HG03039 (cell line): ENCODE data around the gene IGSF9.

Experiments
- ATAC-seq: cut with Tn5 transposase; IDR thresholded peaks from one replicate; pipeline ENCODE4 v1.9.1; 2021; ENCODE audit warnings: mild to moderate bottlenecking, moderate library complexity; ENCODE audit not compliant: unreplicated experiment

IGSF9 gene

DNA sequence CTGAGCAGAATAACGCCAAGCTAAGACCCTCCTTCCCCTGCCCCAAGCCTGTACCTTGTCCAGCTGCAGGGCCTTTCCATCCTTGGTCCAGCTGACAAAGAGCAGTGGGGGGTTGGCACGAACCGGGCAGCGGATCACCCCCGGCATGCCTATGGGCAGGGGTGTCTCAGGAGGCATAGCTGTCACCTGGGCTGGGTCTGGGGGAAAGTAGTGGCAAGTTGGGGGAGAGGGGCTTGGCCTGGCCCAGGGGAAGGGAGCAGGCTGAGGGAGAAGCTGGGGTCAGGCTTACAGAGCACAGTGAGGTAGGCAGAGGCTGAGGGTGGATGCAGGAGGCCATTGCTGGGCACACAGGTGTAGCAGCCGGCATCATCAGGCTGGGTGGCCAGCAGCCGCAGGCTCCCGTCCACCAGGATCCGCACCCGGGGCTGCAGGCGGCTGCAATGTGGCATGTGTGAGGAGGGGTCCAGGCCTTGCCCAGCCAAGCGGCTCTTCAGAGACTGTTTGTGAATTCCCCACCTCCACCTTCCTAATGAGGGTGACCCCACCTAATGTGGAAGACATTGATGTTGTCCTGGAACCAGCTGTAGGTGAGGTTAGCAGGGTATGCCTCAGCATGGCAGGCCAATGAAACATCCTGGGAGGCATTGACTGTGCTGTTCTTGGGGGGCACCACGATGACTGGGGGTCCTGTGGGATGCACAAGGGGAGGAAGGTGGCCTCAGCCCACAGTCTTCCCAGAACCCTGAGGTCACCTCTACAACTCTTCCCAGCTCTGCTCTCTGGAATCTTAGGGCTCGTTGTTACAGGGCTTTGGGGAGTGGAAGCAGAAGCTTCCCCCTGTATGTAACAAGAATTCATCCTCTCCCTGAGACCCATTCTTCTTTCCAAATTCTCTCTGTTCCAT lies 11.0 kb downstream of the IGSF9 start:
- no peak for ATAC-seq

DNA sequence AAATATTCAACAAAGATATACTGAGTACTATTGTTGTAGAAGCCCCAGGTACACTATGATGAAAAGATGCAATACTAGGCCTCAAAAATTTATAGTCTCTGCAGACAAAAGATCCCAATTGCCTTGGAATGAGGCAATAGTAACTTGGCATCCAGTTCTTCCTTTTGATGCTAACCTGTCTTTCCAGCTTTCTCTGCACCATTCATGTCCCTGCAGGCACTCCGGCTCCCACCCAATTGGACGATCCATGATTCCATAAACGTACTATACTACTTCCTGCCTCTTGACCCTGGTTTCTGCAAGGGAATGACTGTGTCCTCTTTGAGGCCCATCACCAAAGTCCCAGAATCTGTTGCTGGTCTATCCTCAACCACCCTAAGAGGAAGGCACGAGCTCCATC lies 12.1 kb downstream of the IGSF9 start:
- no peak for ATAC-seq

DNA sequence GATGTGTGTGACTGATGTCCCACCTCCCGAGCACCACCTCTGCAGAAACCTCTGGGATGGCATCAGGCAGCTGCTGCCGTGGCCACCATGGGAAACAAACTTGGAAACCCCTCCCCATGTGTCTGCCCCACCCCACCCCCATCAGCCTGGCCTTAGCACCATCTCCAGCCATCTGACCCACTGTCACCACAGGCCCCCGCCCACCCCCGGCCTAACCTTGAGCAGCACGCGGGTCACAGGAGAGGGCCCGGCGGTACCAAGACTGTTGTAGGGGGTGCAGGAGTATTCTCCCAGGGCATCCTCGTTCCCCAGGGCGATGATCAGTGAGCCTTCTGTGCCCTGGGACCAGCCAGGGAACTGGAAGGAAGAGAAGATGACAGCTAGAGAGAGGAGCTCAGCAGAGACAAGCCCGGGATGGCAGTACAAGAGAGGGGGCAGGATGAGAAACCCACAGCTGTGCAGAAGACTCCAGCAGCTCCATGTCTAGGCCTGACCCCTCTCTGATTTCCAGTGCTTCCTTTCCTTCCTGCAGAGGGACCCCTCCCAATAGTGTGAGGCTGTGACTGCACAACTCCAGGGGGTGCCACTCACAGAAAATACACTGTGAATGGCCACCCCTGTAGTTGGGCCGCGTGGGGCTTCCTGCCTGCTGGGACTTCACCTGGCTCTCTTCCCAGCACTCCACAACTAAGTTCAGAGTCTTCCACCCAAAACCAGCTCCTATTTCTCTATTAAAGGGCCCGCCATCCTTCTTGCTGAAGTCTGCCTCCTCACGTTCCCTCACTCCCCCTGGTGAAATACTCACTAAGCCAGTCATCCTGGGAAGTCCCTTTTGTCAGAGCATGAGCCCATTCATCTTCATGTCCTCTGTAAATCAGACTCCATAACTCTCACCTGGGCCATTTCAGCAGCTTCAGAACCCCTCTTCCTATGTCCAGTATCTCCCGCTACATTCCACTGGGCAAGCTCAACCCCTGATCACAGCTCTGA lies 12.8 kb downstream of the IGSF9 start:
- ATAC-seq, result no peak

DNA sequence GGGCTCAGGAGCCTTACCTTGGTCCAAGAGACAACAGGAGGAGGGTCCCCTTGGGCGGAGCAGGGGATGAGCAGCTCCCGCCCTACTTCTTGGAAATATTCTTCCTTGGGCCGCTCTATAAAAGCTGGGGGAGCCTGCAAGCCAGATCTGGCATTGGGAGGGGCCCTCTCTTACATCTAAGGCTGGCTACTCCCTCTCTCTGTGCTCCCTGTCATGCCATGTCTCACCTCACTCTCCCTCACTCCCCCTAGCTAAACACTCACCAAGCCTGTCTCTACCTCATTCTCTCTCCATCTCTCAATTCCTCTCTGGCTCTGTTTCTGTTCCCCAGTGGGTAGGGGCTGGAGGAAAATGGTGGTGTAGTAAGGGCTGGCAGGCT lies 13.6 kb downstream of the IGSF9 start:
- ATAC-seq, result no peak

DNA sequence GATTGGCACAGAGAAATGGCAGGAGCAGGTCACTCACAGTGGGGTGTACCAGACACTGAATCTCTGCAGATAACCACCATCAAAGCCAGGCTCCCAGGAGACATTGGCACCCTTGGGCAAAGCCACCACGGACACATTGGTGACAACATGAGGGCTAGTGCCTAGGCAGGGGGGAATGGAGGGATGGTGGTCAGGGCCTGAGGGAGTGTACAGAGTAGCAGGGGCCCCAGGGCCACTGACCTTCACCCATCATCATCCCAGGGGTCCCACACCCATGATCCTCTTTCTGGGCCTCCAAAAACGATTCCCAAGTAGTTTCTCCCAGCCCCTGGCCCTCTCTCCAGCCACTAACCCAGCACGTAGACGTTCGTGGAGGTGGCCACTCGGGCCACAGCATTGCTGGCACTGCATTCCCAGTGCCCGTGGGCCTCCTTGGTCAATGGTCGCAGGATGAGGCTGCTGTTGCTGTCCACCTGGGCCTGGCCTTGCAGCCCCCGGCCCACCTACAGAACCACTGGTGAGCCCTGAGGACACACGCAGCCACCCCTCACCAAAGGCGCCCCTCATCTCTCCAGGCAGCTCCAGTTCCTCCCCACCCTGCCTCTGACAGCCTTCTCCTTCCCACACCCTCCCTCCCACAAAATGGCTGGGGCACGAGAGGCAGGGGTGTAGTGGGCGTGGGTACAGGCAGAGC lies 14.2 kb downstream of the IGSF9 start:
- ATAC-seq, result no peak

DNA sequence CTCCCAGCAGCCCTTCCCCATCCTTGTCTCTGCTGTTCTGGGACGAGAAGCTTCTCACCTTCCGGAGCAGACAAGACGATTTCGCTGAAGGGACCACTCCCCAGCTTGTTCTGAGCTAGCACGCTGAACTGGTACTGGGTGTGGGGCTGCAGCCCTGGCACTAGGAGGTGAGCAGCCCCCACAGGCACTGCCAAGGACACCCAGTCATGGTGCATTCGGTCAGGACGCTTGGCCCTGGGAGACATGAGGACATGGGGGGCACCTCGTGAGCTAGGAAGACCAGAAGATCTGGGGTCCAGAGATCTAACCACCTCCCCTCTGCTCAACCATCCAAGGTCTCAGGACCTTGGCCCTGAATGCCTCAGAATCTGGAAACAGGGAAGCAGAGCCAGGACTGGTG lies 14.8 kb downstream of the IGSF9 start:
- no peak for ATAC-seq

DNA sequence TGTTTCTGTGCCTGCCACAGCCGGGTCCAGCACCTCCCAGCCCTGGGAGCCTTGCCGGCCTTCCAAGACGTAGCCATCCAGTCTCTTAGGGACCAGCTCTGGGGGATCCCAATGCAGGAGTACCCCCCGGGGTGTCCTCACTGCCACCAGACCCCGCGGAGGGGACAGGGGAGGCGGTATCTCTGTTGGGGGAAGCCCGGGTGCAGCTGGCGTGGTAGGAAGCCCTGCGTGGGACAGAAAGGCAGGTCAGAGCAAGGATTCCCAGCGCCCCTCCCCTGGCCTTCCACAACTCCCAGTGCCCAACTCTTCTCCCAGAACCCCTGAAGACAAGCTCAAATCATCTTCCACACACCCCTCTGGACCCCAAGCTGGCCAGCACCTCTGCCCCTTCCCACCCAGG lies 15.2 kb downstream of the IGSF9 start:
- no peak for ATAC-seq

DNA sequence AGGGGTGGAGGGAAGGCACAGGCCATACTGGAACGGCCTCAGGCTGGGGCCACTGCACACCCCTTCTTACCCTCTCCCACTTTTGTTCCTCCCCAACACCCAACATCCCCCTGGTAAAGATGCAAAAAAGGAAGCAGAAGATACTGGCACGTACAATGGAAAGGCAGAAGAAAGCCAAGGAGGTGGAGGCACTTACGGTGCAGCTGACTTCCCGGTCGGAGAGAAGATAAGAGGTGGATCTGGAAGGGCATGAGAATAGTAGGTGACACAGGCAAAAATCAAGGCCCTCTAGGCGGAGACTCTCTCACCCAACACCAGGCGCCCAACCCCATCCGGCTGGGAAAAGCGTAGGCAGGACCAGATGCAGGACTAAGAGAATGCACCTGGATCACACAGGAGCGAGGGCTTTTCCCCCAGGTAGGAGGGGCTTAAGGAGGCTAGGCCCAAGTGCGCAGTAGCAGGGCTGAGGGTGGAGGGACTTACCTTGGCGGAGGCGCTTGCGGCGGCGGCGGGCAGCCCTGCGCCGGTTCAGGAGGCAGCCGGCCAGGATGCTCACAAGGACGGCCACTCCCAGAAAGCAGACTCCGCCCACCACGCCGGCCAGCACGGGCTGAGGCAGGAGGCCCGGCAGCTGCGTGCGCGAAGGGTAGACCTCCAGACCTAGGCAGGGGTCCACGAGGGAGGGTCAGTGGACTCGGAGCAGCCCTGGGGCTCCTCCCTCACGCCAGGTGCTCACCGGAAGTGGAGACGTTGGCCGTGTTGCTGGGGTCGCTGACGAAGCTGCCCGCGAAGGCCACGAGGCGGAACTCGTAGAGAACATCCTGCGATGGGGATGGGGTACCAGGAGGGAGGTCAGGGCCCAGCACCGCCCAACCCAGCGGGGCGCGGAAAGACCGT lies 16.0 kb downstream of the IGSF9 start:
- no peak for ATAC-seq

DNA sequence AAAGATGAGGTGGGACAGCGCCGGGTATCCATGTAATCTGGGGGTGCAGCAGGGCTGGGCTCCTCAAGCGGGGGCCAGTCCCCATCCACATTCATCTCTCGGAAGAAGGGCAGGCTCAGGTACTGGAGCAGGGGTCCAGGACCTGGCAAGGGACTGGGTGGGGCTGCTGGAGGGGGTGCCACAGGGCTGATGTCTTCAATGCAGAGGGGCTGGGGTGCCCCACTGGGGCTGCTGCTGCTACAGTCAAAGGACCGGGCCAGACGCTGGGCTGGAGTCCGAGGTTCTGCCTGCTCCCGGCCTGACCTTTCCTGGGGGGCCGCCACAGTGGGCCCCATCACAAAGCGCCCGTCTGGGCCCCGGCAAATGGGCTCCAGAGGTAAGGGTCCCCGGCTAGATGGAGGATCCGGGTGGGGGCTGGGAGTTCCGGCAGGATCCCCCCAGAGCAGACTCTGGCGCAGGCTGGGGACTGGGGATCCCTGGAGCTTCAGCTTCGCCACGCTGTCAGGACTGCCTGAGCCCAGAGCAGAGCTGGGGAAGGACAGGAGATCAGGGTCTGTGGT lies 16.8 kb downstream of the IGSF9 start:
- no peak for ATAC-seq

DNA sequence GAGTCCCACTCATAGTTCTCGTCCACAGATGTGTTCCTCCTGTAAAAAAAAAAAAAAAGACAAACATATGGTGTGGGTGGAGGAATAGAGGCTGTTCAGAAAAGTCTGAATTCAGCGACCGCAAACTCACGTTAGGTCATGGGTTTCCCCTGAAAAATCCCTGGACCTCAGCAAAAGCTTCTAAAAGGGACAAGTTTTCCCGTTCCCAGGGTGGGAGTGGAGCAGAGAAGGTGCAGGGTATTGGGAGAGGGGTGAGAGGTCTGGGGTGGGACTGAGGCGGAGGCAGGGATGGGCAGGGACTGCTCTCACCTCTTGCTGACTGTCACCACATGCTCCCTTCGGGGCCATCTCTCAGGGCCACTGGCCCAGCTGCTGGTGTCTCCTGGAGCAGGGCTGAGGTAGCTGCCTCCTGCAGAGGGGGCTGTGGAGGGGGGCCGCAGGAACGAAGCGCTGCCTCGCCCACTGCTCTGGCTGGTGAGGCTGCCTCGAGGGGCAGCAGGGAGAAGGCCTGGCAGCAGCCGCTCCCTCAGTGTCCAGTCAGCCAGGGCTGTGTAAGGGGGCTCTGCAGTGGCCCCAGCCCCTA lies 17.5 kb downstream of the IGSF9 start:
- ATAC-seq, result no peak

DNA sequence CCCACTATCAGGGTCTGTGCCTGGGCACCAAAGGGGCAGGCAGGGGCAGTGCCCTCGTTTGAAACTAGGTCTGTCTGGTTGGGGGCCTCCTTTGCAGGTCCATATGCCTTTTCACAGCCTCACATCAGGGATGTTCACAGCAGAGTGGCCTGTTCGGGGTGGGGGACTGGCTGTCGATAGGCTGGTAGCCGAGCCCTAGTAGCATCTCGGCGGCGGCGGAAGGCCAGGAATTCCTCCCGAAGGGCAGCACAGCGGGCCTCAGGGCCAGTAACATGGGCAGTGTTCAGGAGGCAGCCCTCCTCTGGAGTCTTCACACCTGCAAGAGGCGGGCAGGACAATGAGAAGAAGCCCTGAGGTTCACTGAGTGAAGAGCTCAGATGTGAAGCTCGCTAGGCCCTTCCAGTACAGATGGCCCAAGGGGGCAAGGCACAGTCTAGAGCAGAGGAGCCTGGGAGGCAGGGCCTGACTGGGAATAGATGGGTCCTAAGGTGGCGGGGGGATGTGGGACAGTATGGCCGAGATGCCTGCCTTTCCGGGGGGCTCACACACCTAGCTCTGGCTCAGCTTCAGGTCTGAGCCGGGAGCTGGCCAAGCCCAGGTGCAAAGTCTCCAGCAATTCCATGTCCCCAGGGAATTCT lies 18.1 kb downstream of the IGSF9 start:
- ATAC-seq, result no peak

DNA sequence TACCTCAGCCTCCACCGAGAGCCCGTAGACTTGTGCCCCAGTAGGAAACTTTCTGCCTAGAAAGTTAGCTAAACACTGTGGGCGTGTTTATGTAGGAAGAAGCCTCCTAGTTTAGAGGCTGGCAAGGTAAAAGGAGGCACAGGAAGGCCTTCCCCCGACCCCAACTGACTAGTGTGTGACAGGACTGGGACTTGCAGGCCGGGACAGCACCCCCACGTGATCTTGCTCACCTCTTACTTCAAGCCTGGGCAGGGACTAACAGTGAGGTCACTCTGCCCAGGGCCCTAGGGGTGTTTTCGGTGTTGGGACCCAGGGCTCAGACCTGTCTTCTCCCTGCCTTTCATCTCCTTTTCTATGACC lies 19.7 kb downstream of the IGSF9 start:
- peak; percentile 1 for ATAC-seq

DNA sequence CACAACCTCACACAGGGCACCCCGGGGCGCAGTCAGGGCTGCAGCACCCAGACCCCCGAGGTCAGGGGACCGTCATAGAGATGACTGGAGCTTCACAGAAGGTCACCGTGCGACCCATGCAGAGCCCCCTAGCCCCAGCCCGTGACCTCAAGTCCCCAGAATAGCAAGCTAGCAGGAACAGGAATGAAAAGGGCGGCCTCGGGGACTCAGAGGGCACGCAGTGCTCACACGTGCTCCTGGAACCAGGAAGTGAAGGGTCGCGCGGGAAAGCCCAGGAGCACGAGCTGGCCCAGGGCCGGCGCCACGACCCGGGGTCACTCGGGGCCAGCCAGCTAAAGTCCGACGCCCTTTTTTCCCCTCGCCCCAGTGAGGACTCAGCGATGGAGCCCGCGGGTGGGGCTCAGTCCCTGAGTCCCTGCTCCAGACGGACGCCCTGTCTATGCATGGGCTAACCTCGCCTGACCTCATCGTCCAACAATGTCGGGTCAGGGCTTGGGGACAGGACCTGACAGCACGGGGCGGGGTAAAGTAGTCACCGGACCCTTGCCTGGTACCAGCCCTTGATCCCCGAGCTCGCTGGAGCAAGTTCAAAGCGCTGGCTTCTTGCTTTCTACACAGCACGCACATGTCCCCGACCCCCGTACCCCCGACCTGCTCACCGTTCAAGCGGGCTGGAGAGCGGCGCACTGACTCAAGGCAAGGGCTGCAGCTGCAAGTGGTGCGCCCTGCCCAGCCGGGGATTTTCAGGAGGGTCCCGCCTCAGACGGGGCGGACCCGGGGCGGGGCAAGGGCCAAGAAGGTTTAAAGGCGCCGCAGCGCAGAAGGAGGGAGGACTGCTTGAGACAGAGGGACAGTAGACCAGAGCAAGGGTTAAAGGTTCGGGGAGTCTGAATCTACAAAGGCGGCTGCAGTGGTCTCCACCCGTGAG lies 20.4 kb downstream of the IGSF9 start, which contains the start of gene TAGLN2:
TSS of gene TAGLN2 (minus strand) at position 717 of the 928 bp plus-strand sequence. CDS start 4,998 bp downstream, outside the sequence.
- ATAC-seq, result peak; percentile 52

DNA sequence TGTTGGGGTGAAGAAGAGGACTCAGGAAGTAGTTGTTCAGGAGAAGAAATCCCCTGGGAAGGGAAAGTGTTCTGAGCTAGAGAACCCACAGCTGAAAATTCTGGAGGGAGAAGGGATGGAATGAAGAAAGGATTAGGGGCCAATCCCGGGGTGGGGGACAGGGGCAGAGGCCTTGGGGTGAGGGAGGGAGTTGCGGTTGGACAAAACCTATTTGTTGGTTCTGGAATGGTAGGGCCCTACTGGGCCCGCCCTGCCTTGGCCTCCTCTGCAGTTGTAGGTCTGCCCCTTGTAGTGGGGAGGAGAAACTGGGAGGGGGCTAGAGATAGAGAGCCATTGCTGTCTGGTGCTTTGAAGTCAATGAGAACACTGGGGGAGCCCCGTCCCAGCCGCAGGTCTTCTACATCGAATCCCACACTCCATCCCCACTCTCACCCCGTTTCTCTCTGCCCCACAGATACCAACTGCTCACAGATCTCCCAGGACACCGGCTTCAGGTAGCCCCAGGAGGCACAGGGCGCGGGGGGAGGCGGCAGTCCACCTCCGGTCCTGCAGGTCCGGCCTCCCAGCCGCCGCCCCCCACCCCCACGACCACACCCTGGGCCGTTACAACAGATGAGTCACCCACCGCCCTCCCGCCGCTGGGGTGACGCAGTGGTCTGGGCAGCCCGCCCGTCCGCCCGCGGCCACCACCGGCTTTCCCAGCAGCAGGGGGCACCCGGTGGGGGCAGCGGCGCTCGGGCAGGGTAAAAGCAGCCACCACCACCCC lies 21.2 kb downstream of the IGSF9 start:
- no peak for ATAC-seq

DNA sequence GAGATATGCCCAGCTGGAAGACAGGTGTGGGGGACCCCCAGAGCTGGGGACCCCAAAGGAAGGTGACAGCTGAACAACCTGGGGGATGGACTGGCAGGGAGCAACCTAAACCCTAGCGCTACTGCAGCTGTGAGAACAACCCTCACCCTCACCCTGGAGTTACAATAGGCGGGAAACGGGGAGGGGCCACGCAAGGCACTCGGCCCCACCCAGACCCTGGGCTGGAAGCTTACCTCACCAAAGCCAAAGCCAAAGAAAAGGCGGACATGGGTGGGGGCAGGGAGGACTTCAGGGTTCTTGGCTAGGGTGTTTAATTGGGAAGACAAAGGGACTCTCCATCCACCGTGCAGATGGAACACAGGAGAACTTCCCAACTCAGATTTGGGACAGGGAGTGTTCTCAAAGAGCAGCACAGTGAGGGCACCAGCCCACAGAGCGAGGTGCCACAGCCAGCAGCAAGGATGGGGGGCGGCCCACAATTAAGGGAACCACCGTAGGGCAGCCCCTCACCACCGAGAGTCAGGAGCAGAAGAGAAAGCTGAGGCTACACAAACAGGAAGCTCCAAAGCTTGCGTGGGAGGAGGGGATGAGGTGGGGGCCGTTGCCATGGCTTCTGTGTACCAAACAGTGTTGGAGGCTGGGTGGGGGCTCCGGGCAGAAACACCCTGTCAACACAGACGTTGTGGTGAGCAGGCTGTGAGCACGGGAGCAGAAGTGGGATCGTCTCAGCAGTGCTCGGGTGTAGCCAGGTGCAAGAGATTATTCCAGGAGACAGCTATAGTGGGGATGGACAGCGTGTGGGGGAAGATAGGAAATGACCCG lies 22.0 kb downstream of the IGSF9 start:
- ATAC-seq, result peak; percentile 22

DNA sequence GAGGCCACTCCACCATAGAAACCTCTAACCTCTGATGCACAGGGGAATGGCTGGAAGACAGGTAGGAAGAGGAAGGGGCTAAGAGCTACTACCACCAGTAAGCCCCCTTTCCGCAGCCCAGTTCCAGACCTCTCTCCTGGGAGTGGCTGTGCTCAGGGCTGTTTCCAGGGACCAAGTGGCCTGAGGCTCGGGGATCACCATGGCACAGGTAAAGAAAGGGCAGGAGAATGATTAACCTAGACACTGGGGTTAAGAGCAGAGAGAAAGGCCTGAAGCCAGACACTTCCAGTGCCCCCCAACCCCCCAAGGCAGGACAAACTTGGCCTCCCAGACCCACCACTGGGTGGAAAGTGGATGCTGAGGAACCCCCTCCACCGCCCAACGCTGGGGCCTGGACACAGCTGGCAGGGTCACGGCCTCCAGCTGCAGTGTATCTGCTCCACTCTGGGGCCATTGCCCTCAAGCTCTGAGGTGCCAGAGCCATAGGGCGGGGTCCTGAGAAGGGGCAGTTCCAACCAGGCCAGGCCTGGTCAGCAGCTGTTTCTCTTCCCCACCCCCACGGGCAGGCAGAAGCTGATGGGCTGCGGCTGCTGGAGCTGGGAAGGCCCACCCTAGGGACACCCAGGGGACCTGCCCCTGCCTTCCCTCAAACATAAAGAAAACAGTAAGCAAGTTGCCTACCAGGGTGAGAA lies 22.8 kb downstream of the IGSF9 start:
- ATAC-seq, result no peak
